ENCODE results near the gene LBH.

LBH gene

DNA sequence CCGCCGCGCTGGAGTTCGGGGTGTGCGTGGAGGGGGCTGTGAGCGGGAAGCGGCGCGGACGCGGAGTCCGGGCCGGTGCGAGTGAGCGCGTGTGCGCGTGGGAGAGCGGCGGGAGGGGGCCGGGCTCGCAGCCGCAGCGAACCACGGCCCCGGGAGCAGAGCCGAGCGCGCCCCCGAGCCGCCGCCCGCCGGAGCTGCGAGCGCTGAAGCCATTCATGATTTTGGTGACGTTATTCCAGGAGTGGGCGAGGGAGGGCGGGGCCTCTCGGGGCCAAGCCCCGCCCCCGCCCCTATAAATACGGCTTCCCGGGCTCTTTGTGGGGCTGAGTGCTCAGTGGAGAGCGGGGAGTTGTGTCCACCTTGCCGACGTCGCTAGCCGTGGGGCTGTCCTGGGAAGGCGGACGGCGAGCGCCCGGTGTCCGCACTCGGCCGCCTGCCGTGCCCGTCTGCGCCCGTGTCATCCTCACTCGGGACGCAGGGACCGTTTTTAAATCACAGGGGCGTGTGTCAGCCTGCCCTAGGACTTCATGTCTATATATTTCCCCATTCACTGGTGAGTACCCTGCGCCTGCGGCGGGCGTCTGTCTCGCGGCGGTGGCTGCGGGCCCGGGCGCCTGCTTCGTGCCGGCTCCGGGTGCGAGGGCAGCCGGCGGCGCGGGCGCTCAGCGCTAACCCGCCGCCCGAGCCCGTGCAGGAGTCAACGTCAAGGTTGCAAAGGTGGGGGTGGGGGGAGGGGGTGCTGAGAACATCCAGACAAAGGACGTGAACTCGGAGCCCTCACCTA, at the start of gene LBH:
Gene LBH (plus strand): TSS at position 323 of the 784 bp plus-strand sequence. CDS start 205 bp downstream, at position 528.
- in situ Hi-C loops (cut with MboI; ENCODE audit: low pct_unique_long_range_greater_than_20kb, low sequenced_read_pairs): no loop called here
- peak; percentile 94 for DNase-seq

DNA sequence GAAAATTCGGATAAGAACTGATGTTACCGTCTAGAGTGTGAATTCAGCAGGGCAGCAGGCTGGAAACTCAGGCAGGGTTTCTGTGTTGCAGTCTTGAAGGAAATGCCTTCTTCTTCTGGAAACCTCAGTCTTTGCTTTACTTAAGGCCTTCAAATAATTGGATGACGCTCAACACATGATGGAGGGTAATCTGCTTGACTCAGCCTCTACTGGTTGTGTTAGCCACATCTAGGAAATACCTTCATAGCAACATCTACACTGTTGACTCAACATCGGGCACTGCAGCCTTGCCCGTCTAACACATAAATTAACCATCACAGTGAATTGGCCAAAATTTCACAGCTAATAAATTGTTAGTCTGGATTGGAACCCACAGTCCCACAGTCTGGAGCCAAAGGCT, 47.3 kb upstream of the LBH start:
- DNase-seq: no peak

DNA sequence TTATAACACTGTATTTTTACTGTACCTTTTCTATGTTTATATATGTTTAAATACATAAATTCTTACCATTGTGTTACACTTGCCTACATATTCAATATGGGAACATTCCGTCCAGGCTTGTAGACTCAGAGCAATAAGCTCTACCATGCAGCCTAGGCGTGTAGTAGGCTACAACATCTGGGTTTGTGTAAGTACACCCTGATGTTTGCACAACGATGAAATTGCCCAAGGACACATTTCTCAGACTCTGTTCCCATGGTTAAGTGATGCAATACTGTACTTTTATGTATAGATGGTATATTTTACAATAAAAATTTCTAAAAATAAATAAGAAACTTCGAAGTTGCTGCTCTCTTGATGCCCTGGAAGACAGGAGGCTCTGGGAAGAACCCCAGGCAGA, 46.2 kb upstream of the LBH start:
- in situ Hi-C loops (cut with MboI; ENCODE audit: low pct_unique_long_range_greater_than_20kb, low sequenced_read_pairs): loop anchor here (25.0 kb wide), 1 partner anchor 977 kb away; no protein-coding TSS in a partner anchor
- no peak for DNase-seq

More for the DNA sequence above, 47.3 kb upstream of the LBH start:
- in situ Hi-C loops (cut with MboI; ENCODE audit: low pct_unique_long_range_greater_than_20kb, low sequenced_read_pairs): loop anchor here (25.0 kb wide), 1 partner anchor 978 kb away; no protein-coding TSS in a partner anchor

DNA sequence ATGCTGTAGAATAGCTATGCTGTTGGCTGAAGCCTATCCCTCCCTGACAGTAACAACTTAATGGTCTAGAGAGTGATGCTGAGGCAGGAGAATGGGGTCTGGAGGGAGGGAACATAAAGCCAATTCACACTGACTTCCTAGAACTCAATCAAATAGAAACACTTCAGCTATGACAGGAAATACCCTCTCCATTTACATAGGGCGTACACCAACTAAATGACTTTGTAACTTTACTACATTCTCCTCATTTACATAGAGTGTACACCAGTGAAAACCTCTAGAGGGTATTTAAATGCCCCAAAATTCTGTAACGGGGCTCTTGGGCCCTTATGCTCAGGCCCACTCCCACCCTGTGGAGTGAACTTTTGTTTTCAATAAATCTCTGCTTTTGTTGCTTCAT, 43.0 kb upstream of the LBH start:
- in situ Hi-C loops (cut with MboI; ENCODE audit: low pct_unique_long_range_greater_than_20kb, low sequenced_read_pairs): loop anchor here (25.0 kb wide), 1 partner anchor 974 kb away; no protein-coding TSS in a partner anchor
- no peak for DNase-seq

DNA sequence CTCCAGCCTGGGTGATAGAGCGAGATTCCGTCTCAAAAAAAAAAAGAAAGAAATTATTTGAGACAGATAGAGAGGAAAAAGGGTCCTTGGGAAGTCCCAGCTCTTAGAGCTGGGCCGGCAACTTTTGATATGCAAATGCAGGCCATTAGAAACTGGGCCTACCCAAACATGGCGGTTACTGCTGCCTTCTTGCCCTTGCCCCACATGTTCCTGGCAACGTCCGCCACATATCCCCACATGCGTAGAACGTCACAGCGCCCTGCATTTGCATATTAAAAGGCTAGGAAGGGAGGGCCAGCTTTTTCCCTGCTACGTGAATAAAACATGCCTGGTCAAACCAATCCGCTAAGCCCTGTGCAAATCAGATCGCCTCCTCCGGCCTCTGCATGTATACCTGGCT, 40.7 kb upstream of the LBH start:
- in situ Hi-C loops (cut with MboI; ENCODE audit: low pct_unique_long_range_greater_than_20kb, low sequenced_read_pairs): loop anchor here (25.0 kb wide), 1 partner anchor 972 kb away; no protein-coding TSS in a partner anchor
- DNase-seq: no peak

DNA sequence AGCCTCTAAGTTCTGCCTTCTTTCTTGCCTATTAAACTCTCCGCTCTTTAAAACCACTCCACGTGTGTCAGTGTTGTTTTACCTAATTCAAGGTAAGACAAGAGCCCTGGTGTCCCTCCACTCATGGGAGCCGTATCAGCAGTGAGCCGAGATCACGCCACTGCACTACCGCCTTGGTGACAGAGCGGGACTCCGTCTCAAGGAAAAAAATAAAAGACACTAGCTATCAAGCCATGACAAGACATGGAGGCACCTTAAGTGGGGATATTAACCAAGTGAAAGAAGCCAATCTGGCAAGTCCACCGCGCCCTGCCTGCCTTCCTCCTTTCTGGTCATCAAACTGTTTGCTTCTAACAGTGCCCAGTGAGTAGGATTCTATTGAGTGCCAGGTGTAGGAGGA, 40.2 kb upstream of the LBH start:
- no peak for DNase-seq
- in situ Hi-C loops (cut with MboI; ENCODE audit: low pct_unique_long_range_greater_than_20kb, low sequenced_read_pairs): loop anchor here (25.0 kb wide), 1 partner anchor 971 kb away; no protein-coding TSS in a partner anchor

DNA sequence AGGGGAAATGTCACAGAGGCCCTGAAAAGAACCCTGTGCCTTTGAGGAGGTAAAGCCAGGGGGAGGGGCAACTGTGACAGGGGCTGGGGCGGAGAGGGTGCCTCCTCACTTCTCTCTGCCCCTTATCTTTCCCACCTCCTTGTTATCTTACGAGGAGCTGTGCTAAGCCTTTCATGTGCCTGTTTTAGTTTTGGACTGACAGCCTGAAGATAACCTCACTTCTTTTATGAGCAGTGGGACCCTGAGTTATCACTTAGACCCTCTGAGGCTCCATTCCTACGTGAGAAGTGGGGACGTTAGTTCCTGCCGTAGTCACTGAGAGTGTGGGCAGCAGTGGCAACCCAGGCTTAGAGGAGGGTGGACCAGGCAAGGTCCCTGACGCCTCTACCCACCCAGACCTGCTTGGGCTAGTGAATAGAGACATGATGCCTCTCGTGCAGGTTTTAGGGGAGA, 39.5 kb upstream of the LBH start:
- in situ Hi-C loops (cut with MboI; ENCODE audit: low pct_unique_long_range_greater_than_20kb, low sequenced_read_pairs): loop anchor here (25.0 kb wide), 1 partner anchor 970 kb away; no protein-coding TSS in a partner anchor

DNA sequence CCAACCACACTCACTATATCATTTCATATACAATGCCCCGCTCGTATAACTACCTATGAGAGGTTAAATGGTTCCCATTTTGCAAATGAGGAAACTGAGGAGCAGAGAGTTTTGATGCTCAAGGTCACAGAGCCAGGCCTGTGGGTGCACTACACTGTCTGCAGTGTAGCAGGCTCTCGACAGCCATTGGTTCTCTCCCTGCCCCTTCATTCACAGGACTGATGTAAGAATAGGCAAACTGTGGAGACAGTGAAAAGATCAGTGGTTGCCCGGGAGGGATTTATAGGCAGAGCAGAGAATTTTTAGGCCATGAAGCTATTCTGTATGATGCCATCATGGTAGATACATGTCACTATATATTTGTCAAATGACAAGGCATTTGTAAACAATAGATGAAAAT, 39.0 kb upstream of the LBH start:
- no peak for DNase-seq
- in situ Hi-C loops (cut with MboI; ENCODE audit: low pct_unique_long_range_greater_than_20kb, low sequenced_read_pairs): loop anchor here (25.0 kb wide), 1 partner anchor 970 kb away; no protein-coding TSS in a partner anchor

More for the DNA sequence above, 39.5 kb upstream of the LBH start:
- DNase-seq: no peak

DNA sequence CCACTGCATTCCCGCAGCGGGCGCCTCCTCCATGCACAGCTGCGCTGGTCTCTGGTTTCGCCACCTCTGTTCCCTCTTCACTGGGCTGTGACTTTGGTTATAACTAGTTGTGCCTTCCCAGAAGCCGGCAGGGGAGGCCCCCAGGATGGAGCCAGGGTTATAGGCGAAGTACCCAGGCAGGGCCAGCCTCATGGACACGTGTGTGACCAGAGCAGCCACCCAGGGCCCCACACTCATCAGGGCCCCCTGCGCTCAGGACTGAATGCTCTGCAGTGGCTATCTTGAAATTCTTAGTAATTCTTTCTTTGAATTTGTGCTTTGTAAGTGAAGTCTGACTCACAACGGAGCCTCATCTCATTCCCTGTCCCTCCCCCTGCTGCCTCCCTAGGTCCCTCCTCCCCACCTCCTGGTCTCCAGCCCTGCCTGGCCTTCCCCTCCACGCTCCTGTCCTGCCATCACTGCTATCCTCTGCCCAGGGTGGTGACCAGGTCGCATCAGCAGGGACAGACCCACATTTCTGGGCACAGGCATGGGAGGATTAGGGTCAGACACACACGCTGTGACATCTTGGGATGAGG, 38.1 kb upstream of the LBH start:
- in situ Hi-C loops (cut with MboI; ENCODE audit: low pct_unique_long_range_greater_than_20kb, low sequenced_read_pairs): loop anchor here (25.0 kb wide), 1 partner anchor 969 kb away; no protein-coding TSS in a partner anchor
- no peak for DNase-seq

DNA sequence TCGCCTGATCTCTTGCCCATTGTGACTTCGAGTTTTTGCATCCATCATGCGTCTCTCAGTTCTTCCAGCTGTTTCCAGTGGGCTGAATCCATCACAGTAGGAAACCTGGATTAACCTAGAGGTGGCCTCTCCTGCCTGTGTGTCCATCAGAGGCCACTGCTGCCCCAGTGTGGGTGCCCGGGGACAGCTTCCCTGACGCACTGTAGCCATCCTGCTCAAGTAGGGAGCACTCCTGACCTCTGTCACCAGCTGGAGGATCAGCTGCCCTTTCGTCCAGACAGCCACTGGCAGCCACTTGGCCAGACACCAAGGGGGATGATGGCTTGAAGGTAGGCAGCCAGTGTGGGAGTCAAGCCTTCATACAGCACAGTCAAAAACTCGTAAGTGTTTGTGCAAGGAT, 36.9 kb upstream of the LBH start:
- no peak for DNase-seq
- in situ Hi-C loops (cut with MboI; ENCODE audit: low pct_unique_long_range_greater_than_20kb, low sequenced_read_pairs): loop anchor here (25.0 kb wide), 1 partner anchor 968 kb away; no protein-coding TSS in a partner anchor

DNA sequence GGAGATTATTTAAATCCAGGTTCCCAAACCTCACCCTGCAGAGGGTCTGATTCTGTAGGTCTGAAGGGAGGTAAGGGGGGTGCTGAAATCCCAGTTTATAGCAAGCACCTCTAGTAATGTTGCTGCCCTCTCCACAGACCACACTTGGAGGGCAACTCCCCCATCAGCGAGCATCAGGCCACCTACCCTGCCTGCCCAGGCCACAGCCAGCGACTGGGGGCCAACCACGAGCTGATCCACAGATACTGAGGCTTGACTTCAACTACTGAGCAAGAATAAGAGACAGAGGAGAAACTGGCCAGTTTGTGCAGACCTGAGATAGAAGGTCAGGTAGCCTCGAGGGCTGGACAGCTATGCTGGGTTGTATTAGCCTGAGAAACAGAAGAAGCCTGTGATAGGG, 36.3 kb upstream of the LBH start:
- no peak for DNase-seq
- in situ Hi-C loops (cut with MboI; ENCODE audit: low pct_unique_long_range_greater_than_20kb, low sequenced_read_pairs): loop anchor here (25.0 kb wide), 1 partner anchor 967 kb away; no protein-coding TSS in a partner anchor

DNA sequence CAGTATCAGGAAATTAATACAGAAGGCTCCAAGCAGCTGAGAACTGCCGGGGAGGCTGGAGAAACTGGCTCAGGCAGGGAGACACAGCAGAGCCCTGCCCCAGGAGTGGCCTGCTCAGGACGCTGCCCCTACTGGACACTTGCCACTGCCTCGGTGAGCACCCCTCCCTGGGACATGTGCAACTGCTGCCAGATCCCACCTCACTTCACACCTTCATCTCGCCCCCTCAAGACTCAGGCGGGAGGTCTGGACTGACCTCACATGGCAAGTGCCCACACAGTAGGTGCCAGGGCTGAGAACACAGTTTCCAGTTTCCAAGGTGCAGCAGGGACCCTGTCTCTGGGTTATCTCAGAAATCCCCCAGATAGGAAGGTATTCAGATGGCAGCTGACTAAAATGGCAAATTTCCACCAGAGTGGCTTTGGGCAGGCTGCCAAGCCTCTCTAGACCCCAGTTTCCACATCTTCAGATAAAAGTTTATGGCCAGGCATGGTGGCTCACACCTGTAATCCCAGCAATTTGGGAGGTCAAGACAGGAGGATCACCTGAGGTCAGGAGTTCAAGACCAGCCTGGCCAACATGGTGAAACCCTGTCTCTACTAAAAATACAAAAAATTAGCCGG, 33.7 kb upstream of the LBH start:
- in situ Hi-C loops (cut with MboI; ENCODE audit: low pct_unique_long_range_greater_than_20kb, low sequenced_read_pairs): loop anchor here (25.0 kb wide), 1 partner anchor 965 kb away; no protein-coding TSS in a partner anchor

DNA sequence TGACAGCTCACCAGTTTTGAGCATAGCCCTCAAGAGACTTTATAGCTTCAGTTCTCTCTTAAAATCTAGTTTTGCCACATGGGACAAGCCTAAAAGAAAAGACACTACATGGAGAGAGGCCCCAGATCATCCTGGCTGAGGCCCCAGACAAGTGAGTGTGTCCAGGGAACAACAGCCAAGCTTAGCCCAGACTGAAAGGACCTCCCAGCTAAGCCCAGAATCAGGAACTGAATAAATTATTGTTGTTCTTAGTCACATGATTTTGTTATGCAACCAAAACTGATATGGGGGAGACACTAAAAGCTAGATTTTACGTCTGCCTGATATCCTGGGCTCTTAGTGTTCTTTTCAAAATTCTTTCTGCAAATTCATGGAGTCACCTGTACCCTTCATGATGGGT, 29.3 kb upstream of the LBH start:
- no peak for DNase-seq
- in situ Hi-C loops (cut with MboI; ENCODE audit: low pct_unique_long_range_greater_than_20kb, low sequenced_read_pairs): no loop called here

More for the DNA sequence above, 33.7 kb upstream of the LBH start:
- DNase-seq: no peak

DNA sequence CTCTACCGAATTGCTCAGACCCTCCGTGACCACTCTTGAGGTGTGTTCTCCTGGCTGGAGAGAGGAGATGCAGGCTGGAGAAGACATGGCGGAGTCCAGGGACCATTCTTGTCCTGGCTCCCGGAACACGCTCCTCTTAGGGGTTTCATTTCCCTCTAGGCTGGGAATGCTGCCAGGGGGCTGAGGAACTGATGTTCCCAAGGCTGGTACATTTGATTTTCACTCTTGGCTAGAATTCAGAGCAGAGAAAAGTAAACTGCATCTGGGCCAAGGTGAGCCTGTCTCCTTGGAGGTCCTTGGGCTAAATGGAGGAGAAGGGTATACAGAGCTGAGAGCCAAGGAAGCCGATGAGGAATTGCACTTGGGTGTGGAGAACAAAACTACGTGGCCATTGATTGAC, 28.2 kb upstream of the LBH start:
- no peak for DNase-seq
- in situ Hi-C loops (cut with MboI; ENCODE audit: low pct_unique_long_range_greater_than_20kb, low sequenced_read_pairs): no loop called here

DNA sequence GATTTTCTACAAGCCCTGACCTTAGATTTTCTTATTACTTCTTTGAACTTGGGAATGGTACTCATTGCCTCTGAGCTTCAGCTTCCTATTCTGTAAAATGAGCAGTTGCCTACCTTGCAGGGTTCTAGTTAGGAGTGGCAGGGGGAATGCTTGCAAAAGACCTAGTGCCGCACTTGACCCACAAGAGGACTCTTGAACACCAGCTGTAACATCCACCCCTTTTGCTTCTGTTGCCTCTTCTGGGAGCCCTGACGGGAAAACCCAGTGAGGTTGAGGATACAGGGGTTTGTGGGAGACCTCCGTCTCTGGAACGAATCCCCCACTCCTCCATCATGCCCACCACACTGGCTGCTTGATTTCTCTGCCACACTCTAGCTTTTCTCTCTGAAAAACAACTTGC, 27.1 kb upstream of the LBH start:
- in situ Hi-C loops (cut with MboI; ENCODE audit: low pct_unique_long_range_greater_than_20kb, low sequenced_read_pairs): no loop called here

DNA sequence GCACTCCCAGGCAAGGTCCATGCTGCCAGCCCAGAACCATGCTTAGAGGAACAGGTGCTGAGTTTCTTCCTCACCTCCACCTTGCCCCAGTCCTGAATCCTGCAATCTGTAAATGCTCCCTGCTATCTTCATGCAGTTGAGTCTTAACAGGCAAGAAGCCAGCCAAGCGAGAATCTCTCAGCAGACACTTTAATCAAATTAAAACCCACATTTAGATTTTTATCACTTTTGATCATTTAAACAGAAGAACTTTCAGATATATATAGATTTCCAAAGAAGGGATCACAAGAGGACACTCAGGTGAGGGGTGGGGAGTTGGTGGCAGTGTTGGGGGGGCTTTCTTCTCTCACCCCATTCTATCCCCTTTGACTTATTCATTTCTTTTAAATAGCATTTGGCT, 25.9 kb upstream of the LBH start:
- in situ Hi-C loops (cut with MboI; ENCODE audit: low pct_unique_long_range_greater_than_20kb, low sequenced_read_pairs): no loop called here
- no peak for DNase-seq

More for the DNA sequence above, 27.1 kb upstream of the LBH start:
- DNase-seq: no peak

DNA sequence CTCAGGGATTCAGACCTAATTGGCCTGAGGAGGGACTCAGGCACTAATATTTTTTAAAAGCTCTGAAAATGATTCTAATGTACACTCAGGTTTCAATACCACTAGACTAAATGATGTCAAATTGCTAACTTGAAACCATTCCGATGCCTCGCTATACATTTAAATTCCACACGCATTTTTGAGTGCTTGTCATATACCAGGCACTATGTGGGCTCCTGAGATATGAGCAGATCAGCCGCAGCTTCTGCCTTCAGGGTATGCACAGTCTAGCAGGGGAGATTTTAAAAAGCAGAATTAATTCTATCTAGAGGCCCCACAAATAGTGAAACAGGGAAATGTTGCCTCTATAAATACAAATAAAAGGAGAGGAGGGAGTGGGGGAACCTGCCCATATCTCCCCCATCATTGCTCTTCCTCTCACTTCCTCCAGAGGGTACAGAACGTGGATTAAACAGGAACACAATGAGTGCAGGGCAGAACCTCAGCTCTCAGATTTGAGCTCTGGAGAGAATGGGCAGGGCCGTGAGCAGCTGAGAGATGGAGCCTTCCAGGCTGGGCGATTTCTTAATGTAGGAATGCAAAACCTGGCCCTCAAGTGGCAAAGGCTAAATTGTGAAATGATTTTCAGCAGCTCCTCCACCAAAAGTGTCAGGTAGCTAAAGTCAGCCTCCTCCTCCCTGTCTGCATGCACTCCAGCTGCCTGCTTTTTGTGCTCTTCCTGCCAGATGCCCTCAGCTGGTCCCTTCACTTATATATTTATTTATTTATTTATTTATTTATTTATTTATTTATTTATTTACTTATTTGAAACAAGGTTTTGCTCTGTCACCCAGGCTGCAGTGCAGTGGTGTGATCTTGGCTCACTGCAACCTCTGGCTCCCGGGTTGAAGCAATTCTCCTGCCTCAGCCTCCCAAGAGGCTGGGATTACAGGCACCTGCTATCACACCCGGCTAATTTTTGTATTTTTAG, 24.6 kb upstream of the LBH start:
- in situ Hi-C loops (cut with MboI; ENCODE audit: low pct_unique_long_range_greater_than_20kb, low sequenced_read_pairs): no loop called here
- peak; percentile 4 for DNase-seq

DNA sequence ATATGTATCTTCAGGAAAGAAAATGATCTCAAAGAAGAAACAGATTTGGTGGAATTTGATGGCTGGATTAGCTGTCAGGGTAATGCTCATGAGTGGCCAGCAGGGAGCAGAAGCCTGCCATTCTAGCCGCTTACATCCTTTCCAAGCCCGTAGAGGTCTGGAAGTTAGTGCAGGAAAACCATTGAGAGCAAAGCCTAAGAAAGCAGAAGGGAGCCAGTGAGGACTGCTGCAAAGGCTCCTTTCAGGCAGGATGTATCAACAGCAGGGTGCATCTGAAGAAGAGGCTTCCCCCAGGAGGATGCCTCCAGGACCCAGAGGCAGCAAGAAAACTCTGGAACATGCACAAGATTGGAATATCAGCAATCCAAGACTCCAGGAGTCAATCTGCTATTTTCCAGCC, 22.9 kb upstream of the LBH start:
- peak; percentile 54 for DNase-seq
- in situ Hi-C loops (cut with MboI; ENCODE audit: low pct_unique_long_range_greater_than_20kb, low sequenced_read_pairs): no loop called here

Measured in KBM-7 (cell line).